Measurements from ENCODE around the gene PPT2.

Gene PPT2

GRCh38 chr6:32152769-32153563 lies 975 bp upstream of the PPT2 start:
- no peak for DNase-seq

GRCh38 chr6:32154514-32155161 lies 697 bp downstream of the PPT2 start:
- DNase-seq: peak in 3 of 4 experiments; percentile 49 to 60 (median 51)

GRCh38 chr6:32156891-32157290 lies 3.0 kb downstream of the PPT2 start:
- DNase-seq: no peak

GRCh38 chr6:32158052-32158451 lies 4.1 kb downstream of the PPT2 start:
- DNase-seq: no peak

GRCh38 chr6:32163559-32164258 lies 9.8 kb downstream of the PPT2 start:
- no peak for DNase-seq

GRCh38 chr6:32164295-32164694 lies 10.4 kb downstream of the PPT2 start, which contains the start of gene EGFL8:
EGFL8 (plus strand) TSS chr6:32164595; CDS start chr6:32166166, 1,571 bp downstream.
- DNase-seq: no peak

- no peak for DNase-seq
Measured at GRCh38 chr6:32166411-32167061, 12.6 kb downstream of the PPT2 start.

- DNase-seq: no peak
Measured at GRCh38 chr6:32167154-32167760, 13.3 kb downstream of the PPT2 start.

- DNase-seq: no peak
Measured at GRCh38 chr6:32167761-32168262, 13.9 kb downstream of the PPT2 start.

GRCh38 chr6:32168350-32168749 lies 14.4 kb downstream of the PPT2 start:
- DNase-seq: no peak

- DNase-seq: no peak
Measured at GRCh38 chr6:32168807-32169591, 15.1 kb downstream of the PPT2 start.

GRCh38 chr6:32170294-32170693 lies 16.4 kb downstream of the PPT2 start:
- no peak for DNase-seq

- no peak for DNase-seq
Measured at GRCh38 chr6:32171234-32171633, 17.3 kb downstream of the PPT2 start.

GRCh38 chr6:32173051-32173727 lies 19.2 kb downstream of the PPT2 start:
- DNase-seq: peak in 2 of 4 experiments; percentile 20 to 31

- DNase-seq: no peak
Measured at GRCh38 chr6:32174416-32174815, 20.5 kb downstream of the PPT2 start.

GRCh38 chr6:32175322-32175710 lies 21.4 kb downstream of the PPT2 start:
- DNase-seq: no peak

- peak; percentile 95 to 98 (median 96) for DNase-seq
Measured at GRCh38 chr6:32175711-32176475, 22.0 kb downstream of the PPT2 start, which contains the start of gene AGPAT1. AGPAT1 (minus strand) TSS chr6:32176084; CDS start chr6:32171496, 4,588 bp downstream.

GRCh38 chr6:32176476-32177182 lies 22.7 kb downstream of the PPT2 start:
- peak in 1 of 4 experiments; percentile 33 for DNase-seq

GRCh38 chr6:32177183-32177787 lies 23.3 kb downstream of the PPT2 start:
- peak in 3 of 4 experiments; percentile 59 to 65 (median 60) for DNase-seq

Measured in suppressor macrophage (primary cell).